Putamen (tissue), 1 donor: ENCODE data around the gene SRCIN1.
"Not testable (repeated sequence)": the region's sequence is repeated elsewhere in the genome, so short reads cannot be mapped to it uniquely, and the experiment has no call there.

Experiments used
- DNase-seq: peaks from one replicate; pipeline ENCODE4 v3.0.0-alpha.2; 2016; ENCODE audit warnings: low spot score

SRCIN1 gene

DNA sequence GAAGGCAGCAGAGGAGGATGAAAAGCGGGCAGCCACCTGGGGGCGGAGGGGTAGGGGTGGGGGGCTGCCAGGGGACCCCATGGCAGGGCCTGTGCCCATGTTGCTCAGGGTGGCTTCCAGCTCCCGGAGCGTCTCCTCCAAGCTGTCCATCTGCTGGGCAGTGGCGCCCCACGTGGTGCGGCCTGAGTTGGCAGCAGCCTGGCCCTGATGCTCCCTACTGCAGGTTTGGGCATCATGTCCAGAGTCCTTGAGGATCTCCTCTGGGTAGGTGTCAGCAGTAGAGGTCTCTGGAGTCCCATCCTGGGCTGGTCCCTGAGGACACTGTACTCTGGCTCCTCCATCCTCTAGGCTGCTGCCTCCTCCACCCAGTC lies 60.9 kb downstream of the SRCIN1 start:
- no peak for DNase-seq

DNA sequence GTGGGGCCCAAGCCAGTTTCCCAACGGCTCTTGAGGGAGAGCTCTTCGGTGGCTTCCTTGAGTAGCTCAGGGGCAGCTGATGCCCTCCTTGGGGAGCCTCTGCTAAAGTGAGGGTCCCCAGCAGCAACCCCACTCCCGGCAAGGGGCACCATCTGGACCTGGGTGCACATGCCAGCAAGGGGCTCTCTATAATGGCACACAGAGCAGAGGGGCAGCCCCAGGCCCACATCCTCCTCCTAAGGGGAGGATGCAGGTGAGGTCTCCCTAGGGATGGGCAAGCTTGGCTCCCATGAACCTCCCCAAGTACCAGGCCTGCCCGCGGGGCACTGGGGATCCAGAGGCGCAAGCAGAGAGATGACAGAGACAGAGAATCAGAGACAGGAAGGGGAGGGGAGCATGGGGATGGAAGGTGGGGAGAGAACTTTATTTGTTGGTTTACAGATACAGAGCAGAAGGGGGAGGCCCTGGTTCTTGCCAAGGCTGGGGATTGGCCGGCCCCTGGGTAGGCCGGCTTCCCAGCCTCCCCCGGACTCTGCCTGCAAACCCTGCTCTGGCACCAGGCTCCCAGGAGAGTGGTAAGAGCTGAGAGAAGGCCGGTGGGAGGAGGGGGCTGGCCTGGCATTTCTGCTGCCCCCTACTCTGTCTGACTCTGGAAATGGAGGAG lies 61.4 kb downstream of the SRCIN1 start:
- no peak for DNase-seq

GRCh38 chr17:38543403-38544174 lies 62.2 kb downstream of the SRCIN1 start:
- DNase-seq: no peak

DNA sequence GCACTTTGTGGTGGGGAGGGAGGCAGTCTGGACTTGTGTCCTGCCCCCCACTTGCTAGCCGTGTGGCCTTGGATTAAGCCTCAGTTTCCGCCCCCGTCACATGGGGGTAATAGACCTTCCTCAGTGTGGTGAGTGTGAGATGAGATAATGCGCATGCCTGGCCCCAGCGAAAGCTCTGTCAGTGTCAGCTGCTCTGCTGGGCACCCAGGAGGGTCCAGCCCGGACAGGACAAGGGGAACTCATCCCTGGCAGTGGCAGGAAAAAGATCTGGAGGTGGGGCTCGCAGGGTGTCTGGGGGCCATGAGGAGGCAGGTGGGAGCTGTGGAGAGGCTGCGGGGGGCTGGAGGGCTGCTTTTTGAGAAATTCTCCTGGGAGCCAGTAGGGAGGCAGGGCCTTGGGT lies 63.5 kb downstream of the SRCIN1 start:
- no peak for DNase-seq

DNA sequence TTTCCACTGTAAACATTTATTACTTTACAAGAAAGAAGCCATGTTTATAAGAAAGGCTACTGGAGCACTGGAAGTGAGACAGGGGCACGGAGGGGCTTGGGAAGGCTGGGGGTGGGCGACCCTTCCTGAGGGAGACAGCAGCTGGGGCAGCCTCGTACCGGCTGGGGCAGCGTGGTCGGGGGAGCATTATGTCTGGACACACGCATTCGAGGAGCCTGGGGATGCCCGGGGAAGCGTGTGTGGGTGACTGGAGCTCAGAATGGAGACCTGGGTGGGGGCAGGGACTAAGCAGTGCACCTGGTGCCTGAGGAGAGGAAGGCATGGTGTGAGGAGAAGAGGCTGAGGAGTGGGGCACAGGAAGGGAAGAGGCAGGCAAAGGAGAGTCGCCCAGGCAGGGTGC lies 64.5 kb downstream of the SRCIN1 start:
- DNase-seq: no peak

DNA sequence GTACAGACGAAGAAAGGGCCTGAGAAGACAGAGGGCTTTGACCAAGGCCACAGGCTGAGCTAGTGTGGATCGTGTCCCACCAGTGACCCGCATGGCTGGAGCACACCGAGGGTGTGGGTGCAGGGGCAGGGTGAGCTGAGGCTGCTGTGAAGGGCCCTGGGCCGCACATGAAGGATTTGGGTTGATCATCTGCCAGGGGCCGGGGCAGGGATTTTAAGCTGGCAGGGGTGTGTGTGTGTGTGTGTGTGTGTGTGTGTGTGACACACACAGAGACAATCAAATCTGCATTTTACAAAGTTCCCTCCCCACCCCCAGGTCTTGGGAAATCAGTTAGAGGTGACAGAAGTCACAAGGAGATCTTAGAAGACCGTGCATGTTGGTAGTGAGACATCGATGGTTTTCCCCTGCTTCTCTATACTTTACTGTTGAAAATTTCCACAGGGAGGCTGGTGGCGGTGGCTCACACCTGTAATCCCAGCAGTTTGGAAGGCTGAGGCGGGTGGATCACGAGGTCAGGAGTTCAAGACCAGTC lies 65.2 kb downstream of the SRCIN1 start:
- DNase-seq: no peak

DNA sequence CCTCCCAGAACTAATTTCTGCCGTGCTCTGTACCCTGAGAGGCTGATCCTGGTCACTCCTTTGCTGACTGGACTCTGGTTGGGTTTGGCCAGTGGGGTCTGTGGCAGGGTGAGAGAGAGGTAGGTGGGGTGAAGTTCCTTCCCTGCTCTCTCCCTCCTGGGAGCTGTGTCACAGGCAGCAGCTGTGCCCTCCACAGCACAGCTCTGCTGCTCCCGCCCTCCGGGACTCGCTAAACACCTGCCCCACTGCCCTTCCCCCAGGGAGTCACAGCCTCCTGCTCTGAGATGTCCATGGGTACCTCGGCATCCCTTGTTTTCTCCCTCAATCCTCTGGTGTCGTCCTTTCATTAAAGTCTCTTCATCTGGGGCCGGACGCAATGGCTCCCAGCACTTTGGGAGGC lies 66.4 kb downstream of the SRCIN1 start:
- DNase-seq: no peak

GRCh38 chr17:38538906-38539305 lies 66.8 kb downstream of the SRCIN1 start:
- no peak for DNase-seq

DNA sequence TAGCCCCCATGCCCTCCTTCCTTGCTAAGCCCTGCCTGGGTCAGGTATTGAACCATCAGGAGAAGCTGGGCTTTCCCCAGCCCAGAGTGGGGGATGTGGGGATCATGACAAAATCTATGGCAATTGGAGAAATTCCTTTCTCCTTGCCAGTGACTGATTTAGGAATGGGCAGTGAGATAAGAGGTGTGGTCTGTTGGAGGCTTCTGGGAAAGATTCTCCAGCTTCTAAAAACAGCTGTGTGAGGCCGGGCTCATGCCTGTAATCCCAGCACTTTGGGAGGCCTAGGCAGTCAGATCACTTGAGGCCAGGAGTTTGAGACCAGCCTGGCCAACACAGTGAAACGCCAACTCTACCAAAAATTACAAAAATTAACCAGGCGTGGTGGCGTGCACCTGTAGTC lies 69.1 kb downstream of the SRCIN1 start:
- DNase-seq: no peak

GRCh38 chr17:38535886-38536285 lies 69.9 kb downstream of the SRCIN1 start:
- DNase-seq: no peak

GRCh38 chr17:38534498-38534885 lies 71.3 kb downstream of the SRCIN1 start:
- no peak for DNase-seq

GRCh38 chr17:38533866-38534497 lies 71.8 kb downstream of the SRCIN1 start:
- no peak for DNase-seq

- DNase-seq: no peak
Measured at GRCh38 chr17:38533241-38533640, 72.5 kb downstream of the SRCIN1 start.

DNA sequence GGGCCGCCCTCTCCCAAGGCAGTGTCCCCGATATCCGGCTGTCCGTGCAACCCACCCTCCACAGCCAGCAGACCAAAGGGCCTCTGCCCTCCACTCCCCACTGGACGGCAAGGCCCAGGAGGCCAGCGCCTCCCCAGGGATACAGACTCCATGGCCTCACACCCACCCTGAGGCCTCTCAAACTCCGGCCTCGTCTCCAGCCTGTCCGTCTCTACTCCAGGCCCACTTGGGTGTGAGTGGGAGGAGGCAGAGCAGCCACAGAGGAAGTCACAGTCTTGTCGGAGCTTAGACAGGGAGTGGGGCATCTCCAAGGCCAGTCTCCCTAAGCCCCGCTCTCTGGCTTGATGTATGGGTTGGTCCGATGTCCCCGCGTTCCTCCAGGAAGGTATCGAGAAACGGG lies 73.3 kb downstream of the SRCIN1 start:
- DNase-seq: no peak

- DNase-seq: not testable (repeated sequence)
Measured at GRCh38 chr17:38531761-38532160, 74.0 kb downstream of the SRCIN1 start.

DNA sequence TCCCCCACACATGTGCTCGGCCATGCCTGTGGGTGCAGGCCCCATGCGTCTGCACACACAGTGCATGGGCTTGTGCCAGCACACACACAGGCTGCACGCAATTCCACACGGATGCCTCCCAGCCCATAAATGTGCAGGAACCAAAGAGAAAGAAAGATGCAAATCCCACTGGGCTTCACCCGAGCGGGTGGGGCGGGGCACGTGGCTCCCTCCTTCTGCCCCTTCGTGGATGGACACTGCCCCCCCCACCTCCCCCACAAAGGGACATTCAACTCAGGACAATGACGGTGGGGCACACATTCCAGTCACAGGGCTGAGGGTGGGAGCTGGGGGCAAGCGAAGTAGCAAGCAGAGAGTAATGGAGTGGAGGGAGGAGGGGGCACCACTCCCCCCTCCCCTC lies 74.9 kb downstream of the SRCIN1 start:
- DNase-seq: not testable (repeated sequence)

DNA sequence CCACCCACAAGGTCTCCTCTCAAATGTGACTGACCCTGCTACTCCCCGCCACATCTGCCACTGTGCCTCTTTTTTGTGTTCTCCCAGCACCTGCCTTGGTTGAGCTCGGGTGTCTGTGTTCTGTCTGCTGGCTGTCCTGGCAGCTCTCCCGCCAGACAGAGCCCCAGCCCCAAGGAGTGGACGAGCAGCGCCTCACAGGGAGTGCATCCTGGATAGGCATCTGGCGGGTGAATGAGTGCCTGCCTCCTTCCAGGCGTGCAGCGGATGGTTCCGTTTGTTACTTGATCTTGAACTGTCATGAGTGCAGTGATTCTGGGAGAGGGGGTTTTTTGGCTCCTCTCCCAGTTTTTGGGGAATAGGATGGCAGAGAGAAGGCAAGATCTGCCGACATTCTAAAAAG lies 77.6 kb downstream of the SRCIN1 start:
- not testable (repeated sequence) for DNase-seq

- DNase-seq: not testable (repeated sequence)
Measured at GRCh38 chr17:38526526-38526925, 79.2 kb downstream of the SRCIN1 start.

DNA sequence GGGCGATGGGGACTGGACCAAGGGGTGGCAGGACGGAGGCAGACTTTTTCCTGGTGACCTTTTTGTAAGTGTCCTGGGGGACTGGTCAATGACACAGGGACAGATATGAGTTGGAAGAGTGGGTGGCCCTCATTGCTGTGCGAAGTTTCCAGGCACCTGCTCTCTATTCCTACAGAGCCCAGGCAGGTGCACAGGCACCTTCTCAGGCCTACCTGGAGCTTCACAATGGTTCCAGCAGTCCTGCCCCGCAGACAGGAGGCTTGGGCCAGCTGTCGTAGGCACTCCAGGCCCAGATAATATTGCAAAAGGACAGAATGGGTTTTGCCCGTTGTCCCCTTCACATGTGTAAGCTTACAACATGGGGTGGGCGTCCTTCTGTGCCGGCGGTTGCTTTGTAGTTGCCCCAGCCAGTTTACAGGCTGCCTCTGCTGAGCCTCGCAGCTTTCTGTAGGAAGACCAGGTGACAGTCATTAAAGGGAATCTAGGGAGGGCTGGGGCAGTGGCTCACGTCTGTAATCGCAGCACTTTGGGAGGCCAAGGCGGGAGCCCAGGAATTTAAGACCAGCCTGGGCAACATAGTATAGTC lies 93.2 kb downstream of the SRCIN1 start:
- DNase-seq: no peak

- DNase-seq: no peak
Measured at GRCh38 chr17:38511150-38512108, 94.3 kb downstream of the SRCIN1 start.

- no peak for DNase-seq
Measured at GRCh38 chr17:38510421-38511149, 95.2 kb downstream of the SRCIN1 start.
